Measurements from ENCODE around the gene KLF7. TPM values are rescaled to one million over a fixed set of nuclear protein-coding genes. Genes with fewer than 3 reads are reported as not detected.

The KLF7 gene
- total RNA-seq, 6 experiments from 2014 or later: 3.3 to 14.2 (median 10.2) TPM

DNA sequence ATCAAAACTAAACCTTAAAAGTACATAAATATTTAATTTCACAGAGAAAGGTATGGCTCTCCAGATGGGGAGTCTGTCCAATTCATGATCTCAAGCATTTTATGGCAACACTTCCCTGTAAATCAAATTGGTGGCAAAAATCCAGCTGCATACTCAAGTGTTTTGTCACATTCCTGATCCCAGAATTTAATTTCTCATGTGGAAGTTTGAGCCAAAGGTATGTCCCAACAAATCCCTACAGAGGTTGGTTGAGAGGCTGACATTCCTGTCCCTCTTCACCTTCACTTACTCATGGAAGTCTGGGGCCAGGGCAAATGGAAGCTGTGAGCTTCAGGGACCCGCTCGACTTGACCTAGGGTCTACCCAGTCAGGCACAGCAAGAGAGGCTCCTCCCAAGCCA, 17.7 kb downstream of the KLF7 start:
- Histone ChIP-seq H3K27ac (no peak overlapping the region), H3K4me1 (peaks cover 0 to 9% (median 2%) of the 10 kb centered on the region in 4 donors)
- ATAC-seq: no peak

GRCh38 chr2:207144173-207144785, 21.5 kb downstream of the KLF7 start:
- H3K27ac ChIP-seq: peak overlapping the region; percentile 8 to 77 (median 46)
- H3K4me3 ChIP-seq: no peak overlapping the region
- H3K4me1 ChIP-seq: peaks cover 0 to 23% (median 5%) of the 10 kb centered on the region in 4 donors
- intact Hi-C loops (cut with DNase I): no loop called here
- no peaks in the 10 kb centered on the region for H3K36me3 ChIP-seq
- no peaks in the 10 kb centered on the region for H3K27me3 ChIP-seq
- DNase-seq (no peak), ATAC-seq (peak in 1 of 4 donors; percentile 5)
- no peaks in the 10 kb centered on the region for H3K9me3 ChIP-seq
- 90% methylated on average over 2 of the region's 3 CpGs for WGBS (ENCODE audit: insufficient coverage, low coverage, low lambda C conversion rate, missing lambda C conversion rate)
- no peak for TF ChIP-seq POLR2A (IDR thresholded peaks at IDR 0.05)
- TF ChIP-seq, protein P1, sequence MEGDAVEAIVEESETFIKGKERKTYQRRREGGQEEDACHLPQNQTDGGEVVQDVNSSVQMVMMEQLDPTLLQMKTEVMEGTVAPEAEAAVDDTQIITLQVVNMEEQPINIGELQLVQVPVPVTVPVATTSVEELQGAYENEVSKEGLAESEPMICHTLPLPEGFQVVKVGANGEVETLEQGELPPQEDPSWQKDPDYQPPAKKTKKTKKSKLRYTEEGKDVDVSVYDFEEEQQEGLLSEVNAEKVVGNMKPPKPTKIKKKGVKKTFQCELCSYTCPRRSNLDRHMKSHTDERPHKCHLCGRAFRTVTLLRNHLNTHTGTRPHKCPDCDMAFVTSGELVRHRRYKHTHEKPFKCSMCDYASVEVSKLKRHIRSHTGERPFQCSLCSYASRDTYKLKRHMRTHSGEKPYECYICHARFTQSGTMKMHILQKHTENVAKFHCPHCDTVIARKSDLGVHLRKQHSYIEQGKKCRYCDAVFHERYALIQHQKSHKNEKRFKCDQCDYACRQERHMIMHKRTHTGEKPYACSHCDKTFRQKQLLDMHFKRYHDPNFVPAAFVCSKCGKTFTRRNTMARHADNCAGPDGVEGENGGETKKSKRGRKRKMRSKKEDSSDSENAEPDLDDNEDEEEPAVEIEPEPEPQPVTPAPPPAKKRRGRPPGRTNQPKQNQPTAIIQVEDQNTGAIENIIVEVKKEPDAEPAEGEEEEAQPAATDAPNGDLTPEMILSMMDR (IDR thresholded peaks at IDR 0.05): no peak

More for the DNA sequence above, 17.7 kb downstream of the KLF7 start:
- no peaks in the 10 kb centered on the region for H3K36me3 ChIP-seq
- intact Hi-C loops (cut with DNase I): no loop called here
- no peak overlapping the region for H3K4me3 ChIP-seq
- no peak for DNase-seq
- no peaks in the 10 kb centered on the region for H3K27me3 ChIP-seq
- H3K9me3 ChIP-seq: no peaks in the 10 kb centered on the region
- TF ChIP-seq, protein P1 (IDR thresholded peaks at IDR 0.05): no peak
- 100% methylated on average over 2 of the region's 2 CpGs for WGBS (ENCODE audit: insufficient coverage, low coverage, low lambda C conversion rate, missing lambda C conversion rate)

DNA sequence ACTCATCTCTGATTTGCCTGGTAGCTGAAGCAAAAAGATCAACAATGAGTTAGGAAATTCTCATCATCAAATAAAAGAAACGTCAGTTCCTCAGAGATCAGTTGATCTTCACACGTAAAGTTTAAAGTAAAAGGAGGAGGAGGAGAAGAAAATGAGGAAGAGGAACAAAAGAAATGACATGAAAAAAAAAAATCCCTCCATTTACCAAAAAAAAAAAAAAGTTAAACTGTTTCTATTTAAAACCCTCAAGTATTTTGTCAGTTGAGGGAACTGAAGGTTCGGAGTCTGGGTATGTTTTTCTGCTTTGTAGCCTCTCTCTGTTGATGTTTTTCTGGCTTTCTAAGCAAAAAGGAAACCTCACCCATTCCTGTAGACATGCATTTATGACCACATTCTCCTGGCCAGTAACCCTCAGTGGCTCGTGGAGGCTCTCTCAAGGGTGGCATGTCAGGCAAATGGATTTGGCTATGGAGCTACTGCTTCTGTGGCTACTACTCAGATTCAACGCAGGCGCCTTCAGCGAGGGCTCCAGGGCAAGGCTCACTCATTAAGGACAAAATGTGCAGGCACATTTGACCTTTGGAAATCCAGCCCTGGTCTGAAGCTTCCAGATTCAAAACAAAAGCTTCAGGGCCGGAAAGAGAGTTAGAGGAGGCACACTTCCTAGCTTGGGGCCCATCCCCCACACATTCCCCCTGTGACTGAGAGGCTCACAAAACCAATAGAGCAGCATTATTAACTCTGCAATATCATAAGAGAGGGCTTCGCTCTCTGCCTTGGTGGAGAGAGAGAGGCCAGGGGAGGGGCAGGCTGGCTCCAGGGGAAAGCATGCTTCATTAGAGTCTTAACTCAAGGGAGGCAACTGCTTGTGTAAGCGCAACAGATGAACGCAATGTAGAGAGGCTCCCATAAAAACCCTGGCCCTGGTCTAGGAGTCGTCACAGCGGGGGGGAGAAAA, 22.3 kb downstream of the KLF7 start:
- H3K4me1 ChIP-seq: peaks cover 0 to 23% (median 5%) of the 10 kb centered on the region in 4 donors
- peak overlapping the region; percentile 8 to 77 (median 46) for H3K27ac ChIP-seq
- no peak overlapping the region for H3K4me3 ChIP-seq
- no peaks in the 10 kb centered on the region for H3K36me3 ChIP-seq
- intact Hi-C loops (cut with DNase I): no loop called here
- 25% methylated on average over 11 of the region's 13 CpGs for WGBS (ENCODE audit: insufficient coverage, low coverage, low lambda C conversion rate, missing lambda C conversion rate)
- H3K9me3 ChIP-seq: no peaks in the 10 kb centered on the region
- peak; percentile 51 to 67 (median 65) for DNase-seq
- H3K27me3 ChIP-seq: no peaks in the 10 kb centered on the region
- peak; percentile 69 to 83 (median 76) for ATAC-seq
- TF ChIP-seq, protein P1 (IDR thresholded peaks at IDR 0.05): no peak
- TF ChIP-seq POLR2A (IDR thresholded peaks at IDR 0.05): no peak

GRCh38 chr2:207142461-207142860, 23.3 kb downstream of the KLF7 start:
- Histone ChIP-seq H3K27me3 (no peaks in the 10 kb centered on the region), H3K4me3 (no peak overlapping the region), H3K27ac (peak overlapping the region; percentile 8 to 77 (median 46)), H3K36me3 (no peaks in the 10 kb centered on the region), H3K9me3 (no peaks in the 10 kb centered on the region), H3K4me1 (peaks cover 0 to 23% (median 5%) of the 10 kb centered on the region in 4 donors)
- ATAC-seq: peak; percentile 27 to 61 (median 49)
- 45% methylated on average over 3 of the region's 3 CpGs for WGBS (ENCODE audit: insufficient coverage, low coverage, low lambda C conversion rate, missing lambda C conversion rate)
- TF ChIP-seq POLR2A (IDR thresholded peaks at IDR 0.05): no peak
- TF ChIP-seq, protein P1 (IDR thresholded peaks at IDR 0.05): peak in 2 of 4 donors; percentile 22 to 23
- intact Hi-C loops (cut with DNase I): no loop called here
- DNase-seq: no peak

Measured in right lobe of liver (tissue), 6 donors.